GM23248 (cell line): ENCODE measurements around the gene CYP51A1. TPM values are rescaled to one million over a fixed set of nuclear protein-coding genes. Genes with fewer than 3 reads are reported as not detected.

Experiments used
- DNase-seq: peaks from one replicate; pipeline ENCODE4 v3.0.0-alpha.2; 2015
- H2AFZ ChIP-seq: fragments of 200-600 bp; sonication (generic); 2 replicates; pipeline ENCODE4 v1.6.1; 2016; ENCODE audit warnings: antibody characterized with exemption
- H3F3A ChIP-seq: fragments of 200-600 bp; sonication (generic); 2 replicates; pipeline ENCODE4 v1.6.1; 2016; ENCODE audit warnings: mild to moderate bottlenecking, antibody characterized with exemption, mixed run types; ENCODE audit not compliant: insufficient read depth
- H3K27ac ChIP-seq: fragments of 200-600 bp; sonication (generic); 2 replicates; pipeline ENCODE4 v1.5.1; 2016; ENCODE audit warnings: mild to moderate bottlenecking
- H3K27me3 ChIP-seq: fragments of 200-600 bp; sonication (generic); replicated peaks from 2 replicates; pipeline ENCODE4 v1.6.1; 2016; ENCODE audit warnings: mild to moderate bottlenecking; ENCODE audit not compliant: insufficient read depth
- H3K36me3 ChIP-seq: fragments of 200-600 bp; sonication (generic); 2 replicates; pipeline ENCODE4 v1.6.1; 2016; ENCODE audit warnings: low read depth, mild to moderate bottlenecking
- H3K4me1 ChIP-seq: fragments of 200-600 bp; sonication (generic); 2 replicates; pipeline ENCODE4 v1.6.1; 2016; ENCODE audit warnings: mild to moderate bottlenecking; ENCODE audit not compliant: insufficient read depth
- H3K4me2 ChIP-seq: fragments of 200-600 bp; sonication (generic); one replicate; pipeline ENCODE4 v1.6.1; 2016; ENCODE audit warnings: mild to moderate bottlenecking; ENCODE audit not compliant: unreplicated experiment
- H3K4me3 ChIP-seq: fragments of 200-600 bp; sonication (generic); 2 replicates; pipeline ENCODE4 v1.5.1; 2016; ENCODE audit warnings: mild to moderate bottlenecking
- H3K79me2 ChIP-seq: fragments of 200-600 bp; sonication (generic); 2 replicates; pipeline ENCODE4 v1.6.1; 2016; ENCODE audit warnings: mild to moderate bottlenecking; ENCODE audit not compliant: insufficient read depth
- H3K9ac ChIP-seq: fragments of 200-600 bp; sonication (generic); 2 replicates; pipeline ENCODE4 v1.6.1; 2016; ENCODE audit warnings: mild to moderate bottlenecking
- H3K9me2 ChIP-seq: fragments of 200-600 bp; sonication (generic); 2 replicates; pipeline ENCODE4 v1.6.1; 2016; ENCODE audit warnings: mixed run types, mild to moderate bottlenecking, moderate library complexity; ENCODE audit not compliant: insufficient read depth
- H3K9me3 ChIP-seq: fragments of 200-600 bp; sonication (generic); one replicate; pipeline ENCODE4 v1.6.1; 2017; ENCODE audit warnings: low read depth
- H4K20me1 ChIP-seq: fragments of 200-600 bp; sonication (generic); 2 replicates; pipeline ENCODE4 v1.6.0; 2016; ENCODE audit not compliant: insufficient read depth
- EZH2 ChIP-seq: fragments of 200-600 bp; sonication (generic); IDR thresholded peaks from 2 replicates; pipeline ENCODE4 v1.6.1; 2018; ENCODE audit warnings: antibody characterized with exemption, mild to moderate bottlenecking; ENCODE audit not compliant: insufficient read depth, poor library complexity, severe bottlenecking
- EZH2phosphoT487 ChIP-seq: fragments of 200-600 bp; sonication (generic); IDR thresholded peaks from 2 replicates; pipeline ENCODE4 v1.6.1; 2018; ENCODE audit warnings: antibody characterized with exemption, moderate library complexity, mild to moderate bottlenecking, low read depth; ENCODE audit not compliant: insufficient read depth
- WGBS, 2 experiments: methylation state at CpG; one replicate each; pipeline ENCODE4 v1.1.6; 2015 to 2017; ENCODE audit warnings: low lambda C conversion rate in 2 of 2, low coverage in 1 of 2; ENCODE audit errors: missing lambda C conversion rate in 2 of 2; 5-methylcytosine and 5-hydroxymethylcytosine counted together
- in situ Hi-C: fragments of 300-500 bp; cut with MboI; formaldehyde crosslinking; loops from 2 replicates; pipeline ENCODE4 v1.15.0; 2020
- polyA plus RNA-seq: library from polyadenylated mRNA; unstranded; fragments of >200 nt; fragmentation: Nextera tagmentation; extraction: Ambion mirVana; gene quantifications from 2 replicates; pipeline ENCODE4 v1.2.1, GENCODE V29; 2016
- total RNA-seq: library from RNA; depleted of rRNA; stranded (reverse); fragments of >200 nt; shearing (Covaris generic); gene quantifications from 2 replicates; pipeline ENCODE4 v1.2.3, GENCODE V29; 2014

The CYP51A1 gene
- total and polyA plus RNA-seq, 2 experiments from 2014 or later, result 65.6 to 67.8 TPM

DNA sequence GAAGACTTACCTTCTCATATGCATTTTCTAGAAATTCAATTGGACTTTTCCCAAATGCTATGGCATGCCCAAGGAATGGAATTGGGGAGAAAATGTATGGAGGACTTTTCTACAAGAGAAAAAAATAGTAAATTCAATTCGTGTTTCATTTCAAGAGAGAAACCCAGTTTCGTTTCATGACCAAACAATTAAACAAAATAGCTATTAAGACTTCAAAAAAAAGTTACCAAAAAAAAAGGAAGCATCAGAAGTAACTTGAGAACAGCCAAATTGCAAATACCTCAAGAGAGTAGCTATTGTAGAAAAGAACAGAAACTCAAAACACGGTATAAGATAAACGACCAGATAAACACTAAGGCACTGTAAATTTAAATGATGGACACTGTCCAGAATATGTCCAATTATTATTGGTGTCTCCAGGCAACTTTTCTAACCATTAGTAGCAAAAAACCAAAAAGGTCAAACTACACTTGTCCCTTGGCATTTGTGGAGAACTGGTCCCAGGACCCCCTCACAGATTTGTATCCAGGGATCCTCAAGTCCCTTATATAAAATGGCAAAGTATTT is 2.4 kb downstream of the CYP51A1 start:
- Histone ChIP-seq H4K20me1 (no peaks in the 10 kb centered on the region), H3K9ac (no peak overlapping the region), H3K79me2 (peaks cover 45% of the 10 kb centered on the region), H3K36me3 (peaks cover 23% of the 10 kb centered on the region; the same call in 1 of the 2 replicates), H3K4me3 (peak overlapping the region; percentile 90; the same call in 1 of the 2 replicates), H2AFZ (no peak overlapping the region), H3K27me3 (no peaks in the 10 kb centered on the region), H3K4me2 (no peak overlapping the region), H3K4me1 (peaks cover 14% of the 10 kb centered on the region), H3K9me3 (no peaks in the 10 kb centered on the region), H3K27ac (no peak overlapping the region), H3F3A (no peaks in the 10 kb centered on the region), H3K9me2 (no peaks in the 10 kb centered on the region)
- TF ChIP-seq EZH2, result no peak
- no peak for TF ChIP-seq EZH2phosphoT487
- 86 to 89% methylated on average over 4 of the region's 4 CpGs for WGBS, 2 experiments
- in situ Hi-C loops, result no loop called here
- DNase-seq, result no peak

DNA sequence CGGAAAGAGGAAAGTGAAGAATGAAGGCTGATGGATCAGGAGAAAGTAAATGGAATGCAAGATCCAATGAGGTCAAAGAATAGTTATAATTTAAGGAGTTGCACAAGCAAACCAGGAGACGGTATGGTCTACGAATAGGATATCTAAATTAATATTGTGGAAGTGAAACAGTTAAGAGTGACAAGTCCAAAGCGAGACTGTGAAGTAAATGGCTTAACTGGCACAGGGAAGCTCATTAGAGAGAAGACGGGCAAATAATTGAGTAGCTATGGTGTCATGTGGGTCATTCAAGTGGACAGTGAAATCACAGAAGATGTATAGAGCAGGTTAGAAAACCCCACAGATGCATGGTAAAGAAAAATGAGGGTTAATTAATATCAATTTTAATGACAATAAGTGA is 3.2 kb downstream of the CYP51A1 start:
- Histone ChIP-seq H3K79me2 (peaks cover 45% of the 10 kb centered on the region), H3K9me2 (no peaks in the 10 kb centered on the region), H4K20me1 (no peaks in the 10 kb centered on the region), H3K27me3 (no peaks in the 10 kb centered on the region), H3K4me1 (peaks cover 14% of the 10 kb centered on the region), H3K4me2 (no peak overlapping the region), H3K36me3 (peaks cover 28% of the 10 kb centered on the region; the same call in 1 of the 2 replicates), H3K9ac (no peak overlapping the region), H3K27ac (no peak overlapping the region), H3F3A (no peaks in the 10 kb centered on the region), H3K4me3 (no peak overlapping the region), H3K9me3 (no peaks in the 10 kb centered on the region), H2AFZ (no peak overlapping the region)
- no peak for TF ChIP-seq EZH2phosphoT487
- no peak for TF ChIP-seq EZH2
- no peak for DNase-seq
- in situ Hi-C loops, result no loop called here
- 86 to 90% methylated on average over 5 of the region's 5 CpGs for WGBS, 2 experiments

DNA sequence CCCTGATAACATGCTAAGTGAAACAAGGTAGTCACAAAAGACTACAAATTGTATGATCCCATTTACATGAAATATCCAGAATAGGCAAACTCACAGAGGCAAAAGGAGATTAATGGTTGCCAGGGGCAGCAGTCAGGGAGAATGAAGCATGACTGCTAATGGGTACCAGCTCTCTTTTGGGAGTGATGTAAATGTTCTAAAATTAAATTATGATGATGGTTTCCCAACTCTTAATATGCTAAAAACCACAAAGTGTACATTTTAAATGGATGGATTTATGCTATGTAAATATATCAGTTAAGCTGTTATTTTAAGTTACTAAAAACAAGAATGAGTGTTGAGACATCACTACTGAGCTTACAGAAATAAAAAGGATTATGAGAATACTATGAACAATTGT is 12.6 kb downstream of the CYP51A1 start:
- Histone ChIP-seq H4K20me1 (no peaks in the 10 kb centered on the region), H2AFZ (no peak overlapping the region), H3K79me2 (peaks cover 56% of the 10 kb centered on the region), H3K4me3 (no peak overlapping the region), H3K4me1 (no peaks in the 10 kb centered on the region), H3K27ac (no peak overlapping the region), H3K36me3 (peaks cover 50% of the 10 kb centered on the region), H3K9ac (no peak overlapping the region), H3K4me2 (no peak overlapping the region), H3K27me3 (no peaks in the 10 kb centered on the region), H3K9me2 (no peaks in the 10 kb centered on the region), H3K9me3 (no peaks in the 10 kb centered on the region), H3F3A (0 out of 2 replicates have a peak, but pooled peaks cover 3% of the 10 kb centered on the region)
- no peak for TF ChIP-seq EZH2phosphoT487
- TF ChIP-seq EZH2, result no peak
- DNase-seq, result no peak
- in situ Hi-C loops, result no loop called here

DNA sequence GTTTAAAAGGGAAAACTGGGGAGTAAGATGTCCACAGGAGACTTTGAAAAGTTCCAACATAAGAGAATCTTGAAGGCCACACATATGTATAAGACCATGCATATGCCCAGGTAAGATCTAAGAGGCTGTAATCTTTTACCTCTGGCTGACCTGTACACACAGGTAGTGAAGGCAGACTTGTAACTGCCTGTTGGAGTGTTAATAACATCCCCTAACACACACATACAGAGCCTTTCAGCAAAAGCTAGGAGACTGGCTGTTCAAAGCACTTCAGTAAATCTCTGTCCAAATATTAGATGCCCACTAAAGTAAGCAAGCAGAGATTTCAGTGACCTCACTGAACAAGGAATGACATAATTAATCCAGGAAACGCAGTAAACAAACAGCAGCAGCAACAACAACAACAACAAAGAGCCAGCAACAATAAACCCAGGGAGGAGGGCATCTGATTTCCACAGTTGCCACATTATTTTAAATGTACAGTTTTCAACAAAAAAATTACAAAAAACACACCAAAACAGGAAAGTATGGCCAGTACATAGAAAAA is 15.0 kb downstream of the CYP51A1 start:
- Histone ChIP-seq H3K36me3 (peaks cover 55% of the 10 kb centered on the region), H4K20me1 (no peaks in the 10 kb centered on the region), H3K4me3 (no peak overlapping the region), H2AFZ (no peak overlapping the region), H3K27me3 (no peaks in the 10 kb centered on the region), H3K9ac (no peak overlapping the region), H3F3A (0 out of 2 replicates have a peak, but pooled peaks cover 2% of the 10 kb centered on the region), H3K9me2 (no peaks in the 10 kb centered on the region), H3K27ac (no peak overlapping the region), H3K79me2 (peaks cover 65% of the 10 kb centered on the region), H3K4me1 (no peaks in the 10 kb centered on the region), H3K4me2 (no peak overlapping the region), H3K9me3 (no peaks in the 10 kb centered on the region)
- in situ Hi-C loops, result no loop called here
- no peak for DNase-seq
- TF ChIP-seq EZH2, result no peak
- TF ChIP-seq EZH2phosphoT487, result no peak
- 97 to 100% methylated on average over 1 of the region's 1 CpG for WGBS, 2 experiments

DNA sequence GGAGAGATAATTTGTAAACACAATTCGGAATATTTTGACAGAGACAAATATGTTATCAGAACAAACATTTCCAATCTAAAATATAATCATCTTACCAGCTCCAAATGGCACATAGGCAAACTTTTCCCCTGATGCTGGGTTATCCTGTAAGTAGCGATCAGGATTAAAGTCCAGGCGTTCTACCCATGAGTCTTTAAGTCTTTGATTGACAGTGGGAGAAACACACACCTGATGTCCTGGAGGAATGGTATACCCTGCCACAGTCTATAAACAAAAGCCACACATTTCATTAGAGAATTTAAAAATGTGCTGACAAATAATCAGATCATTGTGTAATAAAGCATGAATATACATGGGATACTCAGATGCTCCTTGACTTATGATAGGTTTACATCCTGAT is 17.3 kb downstream of the CYP51A1 start:
- in situ Hi-C loops, result no loop called here
- no peak overlapping the region for H3K4me3 ChIP-seq
- H3F3A ChIP-seq, result 0 out of 2 replicates have a peak, but pooled peaks cover 4% of the 10 kb centered on the region
- H3K27me3 ChIP-seq, result no peaks in the 10 kb centered on the region
- H2AFZ ChIP-seq, result no peak overlapping the region
- TF ChIP-seq EZH2phosphoT487 (no peak), EZH2 (no peak)
- H4K20me1 ChIP-seq, result no peaks in the 10 kb centered on the region
- no peaks in the 10 kb centered on the region for H3K9me2 ChIP-seq
- no peak overlapping the region for H3K9ac ChIP-seq
- no peaks in the 10 kb centered on the region for H3K4me1 ChIP-seq
- no peak for DNase-seq
- no peaks in the 10 kb centered on the region for H3K9me3 ChIP-seq
- H3K27ac ChIP-seq, result no peak overlapping the region
- H3K4me2 ChIP-seq, result no peak overlapping the region
- H3K79me2 ChIP-seq, result peaks cover 54% of the 10 kb centered on the region
- 96 to 99% methylated on average over 3 of the region's 3 CpGs for WGBS, 2 experiments
- peaks cover 40% of the 10 kb centered on the region for H3K36me3 ChIP-seq
